Type B pancreatic cell (in vitro differentiated cells): ENCODE measurements around the gene FBXO4. TPM values are rescaled to one million over a fixed set of nuclear protein-coding genes. Genes with fewer than 3 reads are reported as not detected.

Experiments used
- DNase-seq: peaks from one replicate; pipeline ENCODE4 v3.0.0; 2021; ENCODE audit warnings: mixed read lengths; ENCODE audit not compliant: unreplicated experiment; ENCODE audit errors: extremely low spot score
- H3K27ac Mint-ChIP-seq: 2 replicates; pipeline ENCODE4 v1.8.0; 2021; ENCODE audit warnings: mild to moderate bottlenecking, mixed read lengths
- H3K27me3 Mint-ChIP-seq: 2 replicates; pipeline ENCODE4 v1.8.0; 2021; ENCODE audit warnings: mixed read lengths
- H3K36me3 Mint-ChIP-seq: 2 replicates; pipeline ENCODE4 v1.8.0; 2021; ENCODE audit warnings: mixed read lengths
- H3K4me1 Mint-ChIP-seq: one replicate; pipeline ENCODE4 v1.8.0; 2021; ENCODE audit warnings: mixed read lengths; ENCODE audit not compliant: unreplicated experiment
- H3K4me3 Mint-ChIP-seq: 2 replicates; pipeline ENCODE4 v1.8.0; 2021; ENCODE audit warnings: mild to moderate bottlenecking, mixed read lengths
- H3K9me3 Mint-ChIP-seq: 2 replicates; pipeline ENCODE4 v1.8.0; 2021; ENCODE audit warnings: mixed read lengths
- CTCF ChIP-seq: fragments of 200-600 bp; sonication (generic); conservative IDR thresholded peaks from 2 replicates; pipeline ENCODE4 v1.5.0; 2021; ENCODE audit warnings: antibody characterized with exemption, mild to moderate bottlenecking
- total RNA-seq: library from RNA; stranded (reverse); gene quantifications from 2 replicates; pipeline ENCODE4 v1.2.1, GENCODE V29; 2021; ENCODE audit warnings: low replicate concordance

Gene FBXO4
- total RNA-seq, 1 donor from 2014 or later = 7.9 TPM

DNA sequence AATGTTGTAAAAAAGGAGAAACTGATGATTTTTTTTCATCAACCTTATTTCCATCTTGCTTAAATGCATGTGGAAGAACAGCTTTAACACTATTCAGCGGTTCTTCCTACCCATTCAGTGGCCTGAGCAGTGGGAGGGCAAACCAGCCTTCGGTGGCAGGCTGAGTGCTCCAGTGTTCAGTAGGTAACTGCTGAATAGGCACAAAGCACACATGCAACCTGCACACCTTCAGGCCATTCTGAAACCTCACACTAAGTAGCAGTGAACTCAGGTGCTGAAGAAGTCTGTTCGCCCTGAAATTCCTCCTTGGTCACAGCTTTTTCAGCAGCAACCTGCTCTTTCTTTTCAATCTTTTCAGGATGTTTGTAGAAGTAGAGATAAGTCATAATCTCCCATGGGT, 26.1 kb downstream of the FBXO4 start:
- Mint-ChIP-seq H3K36me3 (no peaks in the 10 kb centered on the region), H3K4me1 (peaks cover 5% of the 10 kb centered on the region), H3K27me3 (no peaks in the 10 kb centered on the region), H3K4me3 (no peak overlapping the region), H3K9me3 (peaks cover 4% of the 10 kb centered on the region), H3K27ac (no peak overlapping the region)
- no peak for TF ChIP-seq CTCF
- DNase-seq = no peak

- Mint-ChIP-seq H3K27ac (no peak overlapping the region), H3K4me3 (no peak overlapping the region), H3K36me3 (no peaks in the 10 kb centered on the region), H3K9me3 (no peaks in the 10 kb centered on the region), H3K27me3 (no peaks in the 10 kb centered on the region), H3K4me1 (no peaks in the 10 kb centered on the region)
- no peak for DNase-seq
- TF ChIP-seq CTCF = no peak
Observed at GRCh38 chr5:41954286-41954685, 29.2 kb downstream of the FBXO4 start.

DNA sequence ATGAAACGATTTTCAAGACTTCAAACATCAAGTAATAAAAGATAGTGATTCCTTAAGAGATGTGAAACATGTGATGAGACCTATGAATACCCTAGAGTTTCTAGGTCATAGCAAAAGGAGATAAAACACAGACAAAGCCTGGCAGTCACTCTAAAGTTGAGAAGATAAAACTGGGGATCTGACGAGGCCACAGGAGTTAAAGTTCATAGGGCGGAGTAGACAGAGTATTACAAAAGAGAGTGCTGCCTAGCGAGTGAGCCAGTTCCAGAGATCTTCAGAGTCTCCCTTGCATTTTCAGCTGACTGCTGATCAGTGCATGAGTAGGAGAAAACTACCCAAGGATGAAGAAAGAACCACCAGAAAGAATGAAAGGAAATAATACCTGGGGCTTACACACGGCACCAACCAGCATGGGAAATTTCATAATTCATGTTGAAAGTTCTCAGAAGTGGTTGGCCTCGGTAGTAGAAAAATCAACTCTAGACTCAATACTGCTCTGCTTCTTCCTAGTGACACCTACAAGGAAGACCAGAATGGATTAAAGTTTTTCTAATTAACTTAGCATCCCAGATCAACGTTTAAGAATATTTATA, 30.4 kb downstream of the FBXO4 start:
- H3K9me3 Mint-ChIP-seq = no peaks in the 10 kb centered on the region
- no peak overlapping the region for H3K4me3 Mint-ChIP-seq
- H3K27ac Mint-ChIP-seq = no peak overlapping the region
- no peak for DNase-seq
- H3K36me3 Mint-ChIP-seq = no peaks in the 10 kb centered on the region
- H3K4me1 Mint-ChIP-seq = no peaks in the 10 kb centered on the region
- no peak for TF ChIP-seq CTCF
- H3K27me3 Mint-ChIP-seq = no peaks in the 10 kb centered on the region

DNA sequence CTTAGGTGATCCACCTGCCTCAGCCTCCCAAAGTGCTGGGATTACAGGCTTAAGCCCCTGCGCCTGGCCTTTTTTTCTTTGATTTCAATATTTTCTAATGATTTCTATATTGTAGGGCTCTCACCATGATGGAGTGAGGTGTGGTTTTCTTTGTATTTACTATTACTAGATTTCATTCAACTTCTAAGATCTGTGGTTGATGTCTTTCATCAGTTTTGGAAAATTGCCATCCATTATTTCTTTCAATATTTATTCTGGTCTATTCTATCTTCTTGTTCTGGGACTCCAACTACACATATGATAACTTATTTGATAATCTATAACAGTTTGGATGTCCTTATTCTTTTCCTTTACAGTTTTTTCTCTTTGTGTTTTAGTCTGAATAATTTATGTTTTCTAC, 31.9 kb downstream of the FBXO4 start:
- H3K9me3 Mint-ChIP-seq = no peaks in the 10 kb centered on the region
- no peak for TF ChIP-seq CTCF
- no peak overlapping the region for H3K4me3 Mint-ChIP-seq
- no peaks in the 10 kb centered on the region for H3K27me3 Mint-ChIP-seq
- DNase-seq = no peak
- H3K36me3 Mint-ChIP-seq = no peaks in the 10 kb centered on the region
- no peaks in the 10 kb centered on the region for H3K4me1 Mint-ChIP-seq
- H3K27ac Mint-ChIP-seq = no peak overlapping the region

DNA sequence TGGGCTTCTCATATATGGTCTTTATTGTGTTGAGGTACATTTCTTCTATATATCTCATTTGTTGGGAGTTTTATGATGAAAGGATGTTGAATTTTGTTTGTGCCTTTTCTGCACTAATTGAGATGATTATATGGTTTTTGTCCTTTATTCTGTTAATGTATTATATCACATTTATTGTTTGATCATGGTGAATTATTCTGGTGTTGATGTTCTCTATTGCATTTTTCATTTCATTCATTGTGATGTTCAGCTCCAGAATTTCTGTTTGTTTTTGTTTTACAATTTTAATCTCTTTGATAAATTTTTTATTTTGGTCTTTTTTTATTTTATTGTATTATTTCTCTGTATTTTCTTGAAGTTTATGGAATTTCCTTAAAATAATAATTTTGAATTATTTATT, 35.4 kb downstream of the FBXO4 start:
- H3K9me3 Mint-ChIP-seq = no peaks in the 10 kb centered on the region
- H3K4me3 Mint-ChIP-seq = no peak overlapping the region
- no peak for TF ChIP-seq CTCF
- no peaks in the 10 kb centered on the region for H3K36me3 Mint-ChIP-seq
- no peaks in the 10 kb centered on the region for H3K27me3 Mint-ChIP-seq
- no peak overlapping the region for H3K27ac Mint-ChIP-seq
- no peaks in the 10 kb centered on the region for H3K4me1 Mint-ChIP-seq
- DNase-seq = no peak

DNA sequence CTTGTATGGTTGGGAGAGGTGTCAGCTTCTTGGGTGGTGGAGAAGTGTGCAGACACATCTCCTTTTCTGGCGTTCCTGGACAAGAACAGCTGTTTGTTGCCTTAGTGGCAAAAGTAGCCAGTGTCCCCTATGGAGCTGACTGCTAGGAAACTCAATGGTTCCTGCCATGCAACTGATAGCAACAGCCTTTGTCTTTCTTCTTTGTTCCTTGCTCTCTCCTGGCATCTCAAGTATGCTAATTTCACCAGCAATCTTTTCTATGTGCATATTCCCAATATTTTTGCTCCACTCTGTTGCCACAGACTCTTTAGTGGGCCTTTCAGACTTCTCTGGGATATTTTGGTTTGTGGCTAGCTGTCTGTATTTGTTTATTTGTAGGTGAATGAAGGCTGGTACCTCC, 36.7 kb downstream of the FBXO4 start:
- H3K9me3 Mint-ChIP-seq = no peaks in the 10 kb centered on the region
- no peak overlapping the region for H3K27ac Mint-ChIP-seq
- no peak for DNase-seq
- H3K4me1 Mint-ChIP-seq = no peaks in the 10 kb centered on the region
- no peaks in the 10 kb centered on the region for H3K36me3 Mint-ChIP-seq
- H3K27me3 Mint-ChIP-seq = no peaks in the 10 kb centered on the region
- no peak overlapping the region for H3K4me3 Mint-ChIP-seq
- TF ChIP-seq CTCF = no peak
